LNCaP clone FGC (cell line): ENCODE data around the gene TNNC2.
"Not testable (repeated sequence)": the region's sequence is repeated elsewhere in the genome, so short reads cannot be mapped to it uniquely, and the experiment has no call there.

Source experiments
- DNase-seq: peaks from one replicate; pipeline ENCODE4 v3.0.0-alpha.2; 2011; ENCODE audit warnings: low read depth
- H3K4me3 ChIP-seq: 2 replicates; pipeline ENCODE4 v1.5.1; 2011; ENCODE audit warnings: mild to moderate bottlenecking, low read depth, low read length, control low read depth
- CTCF ChIP-seq: IDR thresholded peaks from 2 replicates; pipeline ENCODE4 v1.5.1; 2012; ENCODE audit warnings: mild to moderate bottlenecking; ENCODE audit not compliant: control insufficient read depth, insufficient read depth; ENCODE audit errors: extremely low read depth

Gene TNNC2

GRCh38 chr20:45827030-45827652 is at the start of gene TNNC2:
Gene TNNC2, minus strand, starts transcription at chr20:45827312. Its CDS starts 64 bp downstream, at chr20:45827248.
- no peak within 1 kb of the TSS for H3K4me3 ChIP-seq
- DNase-seq: no peak
- no peak for TF ChIP-seq CTCF

GRCh38 chr20:45874576-45874975 is 47.5 kb upstream of the TNNC2 start:
- no peak for DNase-seq
- H3K4me3 ChIP-seq: no peak overlapping the region
- TF ChIP-seq CTCF: no peak

- not testable (repeated sequence) for DNase-seq, H3K4me3 ChIP-seq
Measured at GRCh38 chr20:45874104-45874481, 47.0 kb upstream of the TNNC2 start.

GRCh38 chr20:45873409-45874103 is 46.4 kb upstream of the TNNC2 start:
- no peak overlapping the region for H3K4me3 ChIP-seq
- DNase-seq: no peak
- no peak for TF ChIP-seq CTCF

GRCh38 chr20:45872626-45873025 is 45.5 kb upstream of the TNNC2 start:
- H3K4me3 ChIP-seq: no peak overlapping the region
- DNase-seq: peak; percentile 18
- no peak for TF ChIP-seq CTCF

- no peak overlapping the region for H3K4me3 ChIP-seq
- no peak for TF ChIP-seq CTCF
- DNase-seq: no peak
Measured at GRCh38 chr20:45867819-45868176, 40.7 kb upstream of the TNNC2 start.

GRCh38 chr20:45867136-45867818 is 40.2 kb upstream of the TNNC2 start:
- TF ChIP-seq CTCF: no peak
- no peak for DNase-seq
- H3K4me3 ChIP-seq: no peak overlapping the region
